ENCODE results near the gene SERTM1. TPM values are rescaled to one million over a fixed set of nuclear protein-coding genes. Genes with fewer than 3 reads are reported as not detected.

The SERTM1 gene
- total and polyA plus RNA-seq, 2 of the 8 experiments (the other 6 are each of a cell fraction or from before 2014, with no cell fraction given): 0.48 to 1.6 TPM

DNA sequence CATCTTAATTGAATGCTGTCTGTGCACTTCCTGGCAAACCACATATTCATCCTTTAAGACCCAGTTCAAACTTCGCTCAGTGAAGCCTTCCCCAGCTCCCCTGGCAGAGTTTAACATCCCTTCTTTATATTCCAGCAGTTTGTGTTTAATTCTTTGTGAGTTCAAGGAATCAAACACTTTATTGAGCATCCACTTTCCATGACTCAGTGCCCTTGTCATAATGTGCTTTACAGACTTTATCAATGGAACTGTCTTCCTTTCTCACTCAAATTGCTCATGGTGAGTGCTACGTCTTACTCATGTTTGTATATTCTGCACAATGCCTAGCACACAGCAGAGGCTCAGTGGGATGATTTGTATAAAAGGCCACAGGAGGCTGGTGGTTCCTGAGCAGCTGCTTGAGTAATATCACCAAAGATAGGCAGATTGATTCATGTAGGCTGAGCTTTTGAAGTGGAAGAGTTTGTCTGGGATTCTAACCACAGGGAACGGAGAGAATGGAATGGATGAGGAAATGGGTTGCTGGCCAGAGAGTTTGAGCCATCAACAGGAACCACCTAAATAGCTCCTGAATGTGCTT lies 44.2 kb downstream of the SERTM1 start:
- DNase-seq (ENCODE audit: low read depth in 1 of 2, low spot score in 2 of 2): no peak
- H3K4me1 ChIP-seq (replicated peaks in 1 of 4; ENCODE audit: control insufficient read depth in 3 of 4, insufficient read depth in 4 of 4, low read length in 3 of 4): no peaks in the 10 kb centered on the region
- TF ChIP-seq CHD1 (IDR thresholded peaks at IDR 0.05; ENCODE audit: low read depth, low read length) (no peak), CTBP2 (IDR thresholded peaks at IDR 0.05; ENCODE audit: borderline replicate concordance, insufficient read depth, insufficient read length, low read length) (no peak)

More for the DNA sequence above, 44.2 kb downstream of the SERTM1 start:
- Histone ChIP-seq H4K5ac (ENCODE audit: insufficient read length, low read depth, low read length) (no peak overlapping the region), H3K23ac (ENCODE audit: insufficient read length) (no peak overlapping the region), H3K36me3 (ENCODE audit: control insufficient read depth in 2 of 4, insufficient read depth in 4 of 4, low read length in 3 of 4) (no peaks in the 10 kb centered on the region), H3K23me2 (ENCODE audit: low read depth, low read length) (no peaks in the 10 kb centered on the region), H2AK5ac (ENCODE audit: low read depth, low read length) (no peak overlapping the region), H2BK5ac (ENCODE audit: low read depth, low read length) (no peak overlapping the region), H3K14ac (ENCODE audit: insufficient read length) (no peak overlapping the region), H3K79me1 (ENCODE audit: low read depth, low read length) (no peaks in the 10 kb centered on the region), H3K79me2 (ENCODE audit: control insufficient read depth in 1 of 2, insufficient read depth in 2 of 2, low read length in 2 of 2) (no peaks in the 10 kb centered on the region), H3K18ac (ENCODE audit: extremely low read depth, low read length) (no peak overlapping the region), H3K9me3 (ENCODE audit: insufficient read depth in 2 of 2, low read depth in 1 of 2, low read length in 1 of 2) (no peaks in the 10 kb centered on the region), H4K8ac (ENCODE audit: extremely low read depth, insufficient read depth, low read length) (no peak overlapping the region), H2AFZ (ENCODE audit: low read length) (no peak overlapping the region), H2BK20ac (ENCODE audit: low read length) (no peak overlapping the region), H3K4ac (replicated peaks; ENCODE audit: insufficient read length, low read depth, low read length) (no peak overlapping the region), H4K91ac (replicated peaks; ENCODE audit: insufficient read length, low read length) (no peak overlapping the region), H2BK120ac (replicated peaks; ENCODE audit: low read depth, low read length) (no peak overlapping the region), H2BK12ac (ENCODE audit: low read depth, low read length) (no peak overlapping the region), H3K27ac (ENCODE audit: low read depth, low read length) (no peak overlapping the region), H3K56ac (replicated peaks; ENCODE audit: insufficient read length, low read depth, low read length) (no peak overlapping the region), H3K4me2 (ENCODE audit: insufficient read depth in 1 of 2, low read depth in 2 of 2, low read length in 2 of 2) (no peak overlapping the region), H3K4me3 (ENCODE audit: extremely low read depth in 1 of 4, insufficient read depth in 2 of 4, low read depth in 3 of 4, low read length in 4 of 4) (no peak overlapping the region), H2BK15ac (ENCODE audit: low read length) (no peak overlapping the region), H3K9ac (replicated peaks in 1 of 4; ENCODE audit: extremely low read depth in 1 of 4, low read depth in 3 of 4, low read length in 3 of 4) (no peak overlapping the region), H3K27me3 (replicated peaks in 1 of 4; ENCODE audit: control insufficient read depth in 3 of 4, extremely low read depth in 1 of 4, insufficient read depth in 3 of 4, low read length in 3 of 4) (peaks cover 0 to 1% (median 0%) of the 10 kb centered on the region in 4 experiments; a peak in 1 of 7 replicates), H4K20me1 (replicated peaks in 1 of 2; ENCODE audit: control insufficient read depth in 1 of 2, insufficient read depth in 2 of 2, low read length in 2 of 2) (no peaks in the 10 kb centered on the region)
- FAIRE-seq: no peak
- ChIA-PET POLR2A (ENCODE audit: partially characterized antibody) (no interaction called here), CTCF (ENCODE audit: partially characterized antibody) (interaction anchor here (1.1 to 1.6 kb wide), 3 partner anchors 10 to 141 kb away, joined by 3 to 12 read pairs (median 5); no protein-coding TSS in a partner anchor)
- 86% methylated on average over 3 of the region's 3 CpGs; no CpG with 5 or more reads in 1 of the 2 experiments for WGBS, 2 experiments (ENCODE audit: extremely low coverage in 1 of 2, insufficient coverage in 1 of 2, insufficient read length in 1 of 2, insufficient replicate concordance in 2 of 2, low coverage in 1 of 2, low lambda C conversion rate in 2 of 2, missing lambda C conversion rate in 1 of 2)
